ENCODE measurements around the gene RELN.

Gene RELN

DNA sequence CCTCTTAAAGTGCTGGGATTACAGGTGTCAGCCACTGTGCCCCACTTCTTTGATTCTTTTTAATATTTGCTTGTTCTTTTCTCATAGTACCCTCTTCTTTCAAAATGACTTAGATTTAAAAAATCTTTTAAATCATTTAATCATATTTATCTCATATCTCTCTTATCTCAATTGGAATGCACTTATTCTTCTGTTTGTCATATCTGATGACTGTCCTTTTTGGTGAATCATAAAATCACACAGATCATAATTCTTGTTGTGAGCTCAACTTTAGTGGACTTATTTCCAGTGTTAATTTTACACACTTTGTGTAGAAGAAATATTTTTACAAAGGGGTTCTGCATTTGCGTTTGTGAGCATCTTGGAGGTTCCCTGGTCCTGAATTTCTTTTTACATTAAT lies 323.1 kb downstream of the RELN start:
- DNase-seq: no peak

DNA sequence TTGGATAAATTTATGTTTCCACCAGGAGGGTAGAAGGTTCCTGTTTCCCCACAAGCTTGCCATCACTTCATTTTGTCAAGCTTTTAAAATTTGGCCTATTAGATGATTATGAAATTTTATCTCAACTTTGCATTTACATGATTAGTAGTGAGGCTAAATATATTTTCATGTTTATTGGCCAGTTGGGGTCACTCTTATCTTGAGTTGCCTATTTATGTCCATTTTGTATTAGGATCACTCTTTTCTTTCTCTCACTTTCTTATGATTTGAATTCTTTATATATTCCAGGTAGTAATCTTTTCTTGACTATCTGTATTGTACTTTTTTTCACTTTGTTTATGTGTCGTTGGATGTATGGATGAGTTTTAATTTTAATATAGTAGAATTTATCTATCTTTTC lies 324.9 kb downstream of the RELN start:
- DNase-seq: no peak

GRCh38 chr7:103660455-103661371 lies 328.7 kb downstream of the RELN start:
- DNase-seq: no peak

GRCh38 chr7:103658055-103659005 lies 331.1 kb downstream of the RELN start:
- DNase-seq: no peak

DNA sequence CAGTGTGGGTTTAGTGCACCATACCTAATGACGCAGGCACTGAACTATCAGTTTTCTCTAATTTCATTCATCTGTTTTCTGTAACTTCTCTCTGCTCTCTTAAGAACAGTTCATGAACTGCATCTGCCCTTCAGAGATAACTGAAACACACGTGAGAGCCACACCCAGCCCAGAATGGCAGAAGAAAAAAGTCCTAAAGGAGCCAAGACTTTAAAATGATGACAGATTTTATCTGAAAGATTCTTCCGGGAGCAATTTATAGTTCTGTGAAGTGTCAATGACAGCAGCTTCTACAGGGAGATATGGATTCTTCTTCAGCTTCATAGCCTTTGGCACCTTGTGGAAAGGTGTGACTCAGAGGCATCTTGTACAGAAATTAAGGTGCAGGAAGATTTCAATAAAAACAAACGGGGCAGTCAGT lies 332.0 kb downstream of the RELN start:
- no peak for DNase-seq

GRCh38 chr7:103656221-103656620 lies 333.2 kb downstream of the RELN start:
- no peak for DNase-seq

DNA sequence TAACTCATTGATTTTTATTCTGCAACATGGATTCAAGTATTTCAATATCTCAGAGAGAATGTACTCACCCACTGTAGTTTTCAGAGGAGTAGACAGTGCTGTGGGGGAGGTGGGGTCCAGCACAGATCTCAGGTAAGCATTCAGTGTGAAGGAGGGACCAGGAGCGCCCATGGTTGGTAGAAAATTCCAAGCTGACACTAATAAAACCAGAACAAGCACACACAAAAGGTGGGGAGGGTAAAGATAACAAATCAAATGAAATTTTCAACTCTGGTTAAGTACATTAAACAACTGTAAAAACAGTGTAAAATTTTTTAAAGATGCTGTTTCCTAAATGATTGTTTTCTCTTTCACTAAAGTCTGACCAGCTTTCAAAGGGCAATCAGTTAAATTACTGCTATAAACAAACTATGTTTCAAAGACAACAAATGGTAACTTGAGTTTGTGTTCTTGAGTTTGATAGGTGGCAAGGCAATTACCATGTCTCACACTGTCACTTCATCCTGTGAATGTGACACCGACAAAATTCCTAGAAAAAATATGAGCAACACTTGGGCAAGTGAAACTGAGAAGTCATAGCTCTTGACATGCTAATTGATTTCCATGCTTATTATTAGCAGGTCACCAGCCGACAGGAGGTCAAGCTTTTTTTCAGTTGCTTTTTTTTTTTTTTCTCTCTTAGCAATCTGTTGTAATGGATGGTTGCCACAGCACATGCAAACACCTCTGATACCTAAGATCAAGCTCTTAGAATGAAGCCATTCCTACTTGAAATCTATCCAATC lies 337.7 kb downstream of the RELN start:
- no peak for DNase-seq

DNA sequence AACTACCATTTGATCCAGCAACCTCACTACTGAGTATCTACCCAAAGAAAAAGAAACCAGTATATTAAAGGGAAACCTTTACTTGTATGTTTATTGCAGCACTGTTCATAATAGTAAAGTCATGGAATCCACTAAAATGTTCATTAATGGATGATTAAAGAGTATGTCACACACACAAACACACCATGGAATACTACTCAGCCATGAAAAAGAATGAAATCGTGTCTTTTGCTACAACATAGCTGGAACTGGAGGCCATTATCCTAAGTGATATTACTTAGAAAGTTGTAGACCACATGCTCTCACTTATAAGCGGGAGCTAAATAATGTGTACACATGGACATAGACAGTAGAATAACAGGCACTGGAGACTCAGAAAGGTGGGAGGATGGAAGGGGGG lies 340.4 kb downstream of the RELN start:
- DNase-seq: no peak

GRCh38 chr7:103648135-103648534 lies 341.3 kb downstream of the RELN start:
- DNase-seq: no peak

DNA sequence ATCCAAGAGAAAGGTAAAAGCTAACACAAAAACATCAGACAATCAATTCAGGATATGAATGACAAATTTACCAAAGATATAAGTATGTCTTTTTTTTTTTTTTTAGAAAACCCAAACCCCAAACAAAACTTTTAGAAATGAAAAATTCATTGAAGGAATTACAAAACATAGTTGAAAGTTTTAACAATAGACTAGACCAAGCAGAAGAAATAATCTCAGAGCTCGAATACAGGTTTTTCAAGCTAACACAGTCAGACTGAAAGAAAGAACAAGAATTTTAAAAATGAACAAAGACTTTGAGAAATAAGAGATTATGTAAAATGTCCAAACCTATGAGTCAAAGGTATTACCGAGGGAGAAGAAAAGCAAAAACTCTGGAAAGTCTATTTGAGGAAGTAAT lies 345.1 kb downstream of the RELN start:
- no peak for DNase-seq

GRCh38 chr7:103640031-103640779 lies 349.3 kb downstream of the RELN start:
- no peak for DNase-seq

GRCh38 chr7:103637726-103638125 lies 351.7 kb downstream of the RELN start:
- no peak for DNase-seq

GRCh38 chr7:103637094-103637493 lies 352.4 kb downstream of the RELN start:
- DNase-seq: no peak

DNA sequence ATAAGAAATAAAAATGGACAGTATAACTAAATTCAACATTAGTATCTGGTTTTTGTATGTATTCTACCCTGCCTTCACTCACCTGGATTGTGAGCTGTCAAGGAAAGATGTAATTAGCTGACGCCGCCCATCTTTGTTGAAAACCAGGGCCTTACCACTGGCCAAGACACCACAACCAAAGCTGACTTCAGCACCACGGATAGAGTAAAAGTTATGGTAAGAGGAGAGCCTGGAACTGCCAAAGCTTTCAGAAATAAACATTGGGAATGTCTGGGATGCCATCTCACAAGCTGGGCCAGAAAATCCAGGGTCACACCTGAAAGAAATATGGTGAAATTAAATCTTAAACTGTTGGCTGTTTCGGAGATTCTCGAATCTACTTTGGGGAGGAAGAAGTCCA lies 353.3 kb downstream of the RELN start:
- DNase-seq: no peak

DNA sequence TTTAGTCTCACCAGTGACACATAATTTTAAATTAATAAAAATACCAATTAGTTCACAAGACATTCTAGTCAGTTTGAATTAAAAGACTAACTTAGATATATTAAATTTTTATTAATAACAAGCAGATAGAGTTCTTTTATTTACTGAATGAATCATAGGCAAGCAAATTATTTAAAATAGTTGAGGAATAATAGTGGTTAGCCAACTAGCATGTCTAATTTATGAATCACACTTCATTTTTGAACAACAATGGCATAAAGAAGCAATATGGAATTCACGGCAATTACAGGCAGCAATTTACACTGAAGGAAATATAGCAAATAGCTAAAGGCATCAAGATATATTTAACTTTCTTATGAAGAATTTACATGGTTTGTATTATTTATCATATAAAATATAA lies 356.5 kb downstream of the RELN start:
- no peak for DNase-seq

- no peak for DNase-seq
Measured at GRCh38 chr7:103632005-103632639, 357.3 kb downstream of the RELN start.

DNA sequence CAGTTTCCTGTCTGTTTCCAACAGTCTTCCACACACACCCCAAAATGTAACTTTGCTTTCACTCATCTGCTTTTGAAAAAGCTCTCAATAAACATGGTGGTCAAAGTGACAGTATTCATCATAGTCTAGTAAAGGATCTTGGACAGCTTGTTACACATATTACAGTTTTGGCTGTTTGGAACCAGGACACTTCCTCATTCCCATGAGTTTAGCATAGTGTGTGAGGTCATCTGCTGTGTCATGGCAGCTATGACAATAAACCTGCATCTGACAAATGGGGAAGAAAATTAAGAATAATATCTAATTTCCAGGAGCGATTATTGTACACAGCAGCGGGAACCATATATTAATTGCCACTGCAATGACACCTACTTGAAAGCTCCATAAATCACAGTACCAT lies 359.1 kb downstream of the RELN start:
- no peak for DNase-seq

DNA sequence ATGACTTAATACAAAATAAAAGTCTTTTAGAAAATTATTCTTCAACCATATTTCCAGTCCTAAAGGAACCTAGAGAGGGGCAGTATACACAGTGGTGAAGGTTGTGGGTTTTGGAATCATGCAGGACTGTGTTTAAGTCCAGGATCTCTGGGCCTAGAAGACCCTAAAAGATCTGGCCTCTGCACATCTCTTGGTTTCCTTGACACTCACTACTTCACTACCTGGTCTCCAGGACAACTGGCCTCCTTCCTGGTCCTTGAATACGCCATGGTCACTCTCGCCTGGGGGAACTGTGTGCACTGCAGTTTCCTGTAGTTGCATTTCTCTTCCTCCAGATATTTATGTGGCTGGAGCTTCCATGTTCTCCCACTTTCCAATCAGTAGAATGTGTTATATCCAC lies 360.7 kb downstream of the RELN start:
- no peak for DNase-seq

GRCh38 chr7:103626776-103627175 lies 362.7 kb downstream of the RELN start:
- DNase-seq: no peak

DNA sequence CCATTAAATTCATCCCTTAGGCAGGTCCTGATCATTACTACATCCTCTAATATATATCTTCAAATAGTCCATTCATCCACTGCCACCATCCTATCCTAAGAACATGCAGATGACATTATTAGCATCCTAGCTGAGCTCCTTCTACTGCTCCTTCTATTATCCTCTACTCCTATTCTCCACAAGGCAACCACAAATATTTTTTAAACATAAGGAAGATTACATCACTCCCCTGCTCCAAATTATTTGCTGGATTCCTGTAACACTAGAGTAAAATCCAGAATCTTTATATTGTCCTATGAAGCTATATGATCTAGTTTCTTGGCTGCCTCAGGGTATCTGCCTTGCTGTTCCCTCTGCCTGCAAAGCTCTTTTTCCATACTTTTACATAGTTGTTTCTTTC lies 367.2 kb downstream of the RELN start:
- DNase-seq: no peak
